Iris pigment epithelial cell (primary cell): ENCODE measurements around the gene CD160.
"Not testable (repeated sequence)": the region's sequence is repeated elsewhere in the genome, so short reads cannot be mapped to it uniquely, and the experiment has no call there.

ENCODE experiments used
- DNase-seq: peaks from one replicate; pipeline ENCODE4 v3.0.0-alpha.2; 2011; ENCODE audit warnings: low read depth

Gene CD160, protein sequence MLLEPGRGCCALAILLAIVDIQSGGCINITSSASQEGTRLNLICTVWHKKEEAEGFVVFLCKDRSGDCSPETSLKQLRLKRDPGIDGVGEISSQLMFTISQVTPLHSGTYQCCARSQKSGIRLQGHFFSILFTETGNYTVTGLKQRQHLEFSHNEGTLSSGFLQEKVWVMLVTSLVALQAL

DNA sequence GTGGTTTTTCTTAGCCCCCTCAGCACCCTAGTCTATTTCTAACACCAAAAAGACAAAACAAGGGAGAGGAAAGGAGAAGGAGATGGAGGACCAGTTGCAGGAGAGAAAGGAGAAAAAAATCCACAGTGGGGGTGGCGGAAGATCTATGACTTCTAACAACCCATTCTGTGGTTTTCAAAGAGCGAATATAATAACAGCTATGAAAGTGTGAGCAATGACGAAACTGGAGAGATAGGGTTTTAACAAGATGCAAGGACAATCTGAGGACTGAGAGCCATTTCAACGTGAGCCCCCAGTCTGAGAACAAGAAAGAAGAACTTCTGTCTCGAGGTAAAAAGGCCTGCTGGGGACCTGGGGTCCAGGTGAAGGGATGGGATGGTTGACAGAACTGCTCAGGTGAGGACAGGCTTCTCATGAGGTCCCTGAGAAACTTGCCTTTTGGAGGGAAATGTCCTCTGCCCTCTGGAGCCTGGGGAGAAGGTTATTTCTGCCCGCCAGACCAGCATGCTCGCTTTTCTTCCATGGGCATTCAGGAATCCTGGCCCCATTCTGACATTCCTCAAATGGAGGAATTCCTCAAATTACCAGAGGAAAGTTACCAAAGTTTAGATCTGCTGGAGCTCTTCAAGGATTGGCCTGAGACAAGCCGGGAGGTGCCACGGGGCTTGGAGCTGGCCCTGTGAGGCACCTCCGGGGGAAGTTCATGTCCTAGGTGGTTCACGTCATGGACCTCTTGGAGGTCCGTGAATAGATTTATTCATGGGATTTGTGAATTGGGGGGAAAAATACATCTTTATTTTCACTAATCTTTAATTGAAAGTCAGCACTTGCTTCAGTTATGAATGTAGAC is at the start of gene CD160:
Gene CD160, plus strand, starts transcription at position 270 of the 850 bp plus-strand sequence. CDS start 8,829 bp downstream, outside the sequence.
- no peak for DNase-seq

DNA sequence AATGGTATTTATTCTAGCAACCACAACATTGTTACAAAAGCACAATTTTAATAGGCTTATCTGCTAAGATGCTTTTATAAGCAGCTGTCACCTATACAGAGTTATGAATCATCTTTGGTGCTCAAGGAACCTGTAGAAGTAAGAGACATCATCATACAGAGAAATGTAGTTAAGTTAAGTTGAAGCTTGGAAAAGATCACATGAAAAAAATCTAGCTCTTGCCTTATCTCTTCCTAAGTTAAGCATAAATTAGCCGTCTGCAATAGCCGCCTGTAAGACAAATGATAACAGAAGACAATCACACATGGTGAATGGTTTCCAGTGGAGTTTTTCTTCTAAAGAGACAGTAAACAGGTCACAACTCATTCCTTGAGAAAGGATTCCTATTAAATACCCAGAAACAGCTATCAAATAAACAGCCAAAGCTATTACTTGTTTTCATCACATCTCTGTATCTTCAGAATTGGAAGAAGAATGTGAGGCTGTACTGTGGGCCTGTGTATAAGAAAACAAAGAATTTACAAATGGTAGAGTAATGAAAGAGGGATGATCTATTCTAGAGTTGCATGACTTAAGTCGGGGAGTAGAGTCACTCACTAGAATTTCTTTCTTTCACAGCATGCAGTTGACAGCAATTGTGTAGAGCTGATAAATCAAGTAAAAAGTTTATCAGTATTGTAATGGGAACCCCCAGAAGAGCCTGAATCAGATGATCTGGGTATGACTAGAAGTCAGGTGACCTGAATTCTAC is 48.1 kb upstream of the CD160 start:
- DNase-seq = not testable (repeated sequence)

- not testable (repeated sequence) for DNase-seq
Measured at GRCh38 chr1:145673217-145673616, 46.1 kb upstream of the CD160 start.

DNA sequence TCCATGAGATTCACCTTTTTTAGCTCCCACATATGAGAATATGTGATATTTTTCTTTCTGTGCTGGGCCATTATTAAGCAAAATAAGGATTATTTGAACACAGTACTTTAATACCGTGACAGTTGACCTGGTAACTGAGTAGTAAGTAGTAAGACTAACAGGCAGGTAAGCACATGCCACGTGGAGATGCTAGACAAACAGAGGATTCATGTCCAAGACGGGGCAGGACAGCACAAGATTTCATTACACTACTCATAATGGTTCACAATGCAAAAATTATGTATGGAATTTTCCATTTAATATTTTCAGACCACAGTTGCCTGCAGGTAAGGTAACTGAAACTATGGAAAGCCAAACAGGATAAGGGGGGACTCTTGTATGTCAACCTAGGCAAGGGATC is 34.4 kb upstream of the CD160 start:
- DNase-seq = not testable (repeated sequence)

GRCh38 chr1:145686078-145686477 is 33.2 kb upstream of the CD160 start:
- not testable (repeated sequence) for DNase-seq

DNA sequence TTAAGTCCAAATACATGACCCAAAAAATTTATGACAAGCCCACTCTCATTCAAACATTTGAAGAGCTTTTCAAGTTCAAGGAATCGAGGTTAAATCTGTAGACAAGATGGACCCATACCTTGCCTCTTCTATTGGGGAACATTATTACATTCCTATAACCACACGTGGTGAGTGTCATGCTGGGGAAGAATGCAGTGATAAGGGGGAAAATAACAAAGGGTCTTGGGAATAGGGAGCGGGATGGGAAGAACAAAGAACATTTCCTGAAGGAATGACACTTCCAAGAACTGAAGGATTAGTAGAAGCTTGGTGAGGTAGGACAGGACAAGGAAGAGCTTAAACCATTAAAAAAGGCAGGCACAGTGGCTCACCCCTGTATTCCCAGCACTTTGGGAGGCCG is 31.0 kb upstream of the CD160 start:
- DNase-seq = no peak

DNA sequence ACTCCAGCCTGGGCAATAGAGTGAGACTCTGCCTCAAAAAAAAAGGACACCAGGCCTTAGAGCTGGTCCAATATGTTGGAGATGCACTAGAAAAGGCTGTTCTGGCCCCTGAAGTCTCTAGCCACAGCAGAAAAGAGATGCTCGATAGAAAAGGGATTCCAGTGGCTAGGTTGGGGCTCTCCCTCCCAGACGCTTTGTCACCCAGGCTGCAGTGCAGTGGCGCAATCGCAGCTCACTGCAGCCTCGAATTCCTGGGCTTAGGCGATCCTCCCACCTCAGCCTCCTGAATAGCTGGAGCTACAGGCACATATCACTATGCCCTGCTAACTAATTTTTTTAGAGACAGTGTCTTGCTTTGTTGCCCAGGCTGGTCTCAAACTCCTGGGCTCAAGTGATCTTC is 30.4 kb upstream of the CD160 start:
- DNase-seq = no peak

- DNase-seq = peak; percentile 18
Measured at GRCh38 chr1:145689922-145690321, 29.4 kb upstream of the CD160 start.

DNA sequence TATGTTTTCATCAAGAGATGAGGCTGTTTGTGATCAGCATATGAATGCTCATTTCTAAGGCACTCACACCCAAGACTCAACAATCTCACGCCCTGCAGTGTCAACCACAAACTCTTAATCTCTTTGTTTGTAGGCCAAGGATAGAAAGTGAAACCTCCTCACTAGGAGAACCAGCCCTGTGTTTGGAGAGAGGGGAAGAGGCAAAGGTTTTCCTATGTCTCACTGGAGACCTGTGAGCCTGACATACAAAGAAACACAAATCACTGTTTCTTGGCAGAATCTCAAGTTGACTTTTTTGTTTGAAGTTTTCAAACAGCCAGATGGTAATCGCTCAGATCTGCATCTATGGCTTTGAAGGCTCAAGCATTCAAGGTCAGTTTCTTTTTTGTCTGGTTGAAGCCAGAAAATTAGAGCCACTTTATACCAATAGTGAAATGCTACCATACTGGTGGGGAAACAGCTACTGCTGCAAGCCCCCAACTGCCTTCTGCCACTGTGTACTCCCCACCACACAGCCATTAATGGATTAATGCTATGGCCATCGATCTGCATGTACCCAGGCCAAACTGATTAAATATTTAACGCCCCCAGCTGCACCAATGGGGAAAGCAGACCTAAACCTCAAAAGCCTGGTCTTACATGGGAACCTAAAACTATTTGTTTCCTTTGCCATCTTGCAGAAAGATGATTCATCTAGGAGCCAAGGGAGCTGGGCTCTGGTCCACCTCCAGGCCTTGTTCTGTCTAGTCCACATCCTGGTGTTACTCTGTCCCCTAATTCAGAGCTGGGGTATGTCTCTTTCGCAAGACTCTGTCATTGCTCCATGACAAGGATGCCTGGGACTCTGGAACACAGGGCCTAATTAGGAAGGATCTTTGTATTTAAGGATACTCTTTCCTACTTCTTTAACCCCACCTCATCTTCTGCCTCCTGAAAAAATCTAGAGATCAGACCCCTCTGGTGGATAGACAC is 28.4 kb upstream of the CD160 start:
- peak; percentile 89 for DNase-seq

DNA sequence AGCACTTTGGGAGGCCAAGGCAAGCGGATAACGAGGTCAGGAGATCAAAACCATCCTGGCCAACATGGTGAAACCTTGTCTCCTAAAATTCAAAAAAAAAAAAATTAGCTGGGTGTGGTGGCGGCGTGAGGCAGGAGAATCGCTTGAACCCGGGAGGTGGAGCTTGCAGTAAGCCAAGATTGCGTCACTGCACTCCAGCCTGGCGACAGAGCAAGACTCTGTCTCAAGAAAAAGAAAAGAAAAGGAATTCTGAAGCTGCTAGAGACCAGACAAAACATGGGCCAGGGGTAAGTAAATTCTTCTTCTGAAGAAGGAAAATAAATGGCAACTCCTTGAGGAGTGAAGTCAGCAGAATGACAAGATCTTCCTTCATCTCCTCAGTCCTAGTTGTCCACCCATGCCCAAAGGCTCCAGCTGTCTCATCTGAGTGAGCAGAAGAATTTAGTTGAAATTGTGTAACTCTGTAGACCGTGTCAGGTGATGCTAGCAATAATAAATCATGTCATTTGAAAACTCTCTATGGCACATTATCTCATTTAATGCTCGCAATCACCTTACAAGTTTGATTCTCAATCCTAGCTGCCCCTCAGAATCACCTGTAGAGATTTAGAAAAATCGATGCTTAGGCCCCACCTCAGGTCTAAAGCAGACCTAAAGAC is 26.4 kb upstream of the CD160 start:
- peak; percentile 14 for DNase-seq

GRCh38 chr1:145695821-145696629 is 23.3 kb upstream of the CD160 start:
- DNase-seq = no peak

DNA sequence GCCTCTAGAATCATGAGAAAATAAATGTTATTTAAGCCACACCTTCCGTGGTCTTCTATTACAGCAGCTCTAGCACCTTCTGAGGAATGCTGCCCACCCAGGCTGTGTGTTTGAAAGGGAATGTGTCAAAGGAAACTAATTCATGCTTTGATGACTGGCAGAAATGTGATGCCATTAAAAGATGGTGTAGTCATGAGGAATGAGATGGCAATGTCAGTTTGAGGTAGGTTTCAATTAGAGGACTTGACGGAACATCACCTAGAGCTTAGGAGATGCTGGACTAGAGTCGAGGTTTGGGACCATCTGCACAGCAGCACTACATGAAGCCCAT is 22.7 kb upstream of the CD160 start:
- DNase-seq = no peak

- DNase-seq = peak; percentile 70
Measured at GRCh38 chr1:145701306-145701862, 17.9 kb upstream of the CD160 start.

- no peak for DNase-seq
Measured at GRCh38 chr1:145702052-145702451, 17.2 kb upstream of the CD160 start.

DNA sequence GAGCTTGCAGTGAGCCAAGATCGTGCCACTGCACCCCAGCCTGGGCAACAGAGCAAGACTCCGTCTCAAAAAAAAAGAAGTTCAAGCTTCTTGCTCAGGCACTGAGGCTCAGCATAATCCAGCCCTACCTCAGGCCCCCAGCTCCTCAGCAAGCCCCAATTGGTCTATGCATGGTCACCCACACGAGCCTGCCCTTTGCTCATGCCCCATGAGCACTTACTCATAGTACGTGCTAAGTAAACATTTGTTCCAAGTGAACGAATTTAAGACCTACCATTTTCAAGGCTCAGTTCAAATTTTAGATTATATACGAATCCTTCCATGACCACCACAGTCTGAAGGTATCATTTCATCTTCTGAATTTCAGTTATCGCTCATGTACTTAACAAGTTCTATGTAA is 16.5 kb upstream of the CD160 start:
- DNase-seq = no peak

GRCh38 chr1:145705622-145706021 is 13.7 kb upstream of the CD160 start:
- no peak for DNase-seq

DNA sequence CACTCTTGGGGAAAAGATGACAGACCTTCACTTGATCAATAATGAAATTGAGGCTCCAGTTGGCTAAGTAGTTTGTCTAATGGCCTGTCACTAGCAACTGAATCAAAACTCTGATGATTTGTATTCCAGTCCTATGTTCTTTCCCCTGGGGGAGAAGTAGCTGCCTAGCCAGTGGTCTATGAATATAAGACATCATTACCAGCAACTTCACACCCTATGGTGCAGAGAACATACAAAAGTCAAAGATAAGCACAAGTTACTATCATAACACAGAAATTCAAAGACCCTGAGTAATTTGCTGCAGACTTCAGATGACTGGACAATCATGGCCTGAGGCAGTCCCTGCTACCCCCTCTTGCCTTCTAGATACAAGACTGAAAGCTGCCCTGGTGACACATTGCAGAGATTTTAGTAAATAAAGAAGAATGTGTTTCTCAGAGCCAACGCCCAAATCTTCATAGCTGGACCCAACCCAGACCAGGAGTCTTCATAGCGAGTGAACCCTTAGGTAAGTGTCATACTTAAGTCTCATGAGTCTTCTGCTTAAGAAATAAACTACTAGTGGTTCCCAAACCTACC is 13.1 kb upstream of the CD160 start:
- peak; percentile 45 for DNase-seq

DNA sequence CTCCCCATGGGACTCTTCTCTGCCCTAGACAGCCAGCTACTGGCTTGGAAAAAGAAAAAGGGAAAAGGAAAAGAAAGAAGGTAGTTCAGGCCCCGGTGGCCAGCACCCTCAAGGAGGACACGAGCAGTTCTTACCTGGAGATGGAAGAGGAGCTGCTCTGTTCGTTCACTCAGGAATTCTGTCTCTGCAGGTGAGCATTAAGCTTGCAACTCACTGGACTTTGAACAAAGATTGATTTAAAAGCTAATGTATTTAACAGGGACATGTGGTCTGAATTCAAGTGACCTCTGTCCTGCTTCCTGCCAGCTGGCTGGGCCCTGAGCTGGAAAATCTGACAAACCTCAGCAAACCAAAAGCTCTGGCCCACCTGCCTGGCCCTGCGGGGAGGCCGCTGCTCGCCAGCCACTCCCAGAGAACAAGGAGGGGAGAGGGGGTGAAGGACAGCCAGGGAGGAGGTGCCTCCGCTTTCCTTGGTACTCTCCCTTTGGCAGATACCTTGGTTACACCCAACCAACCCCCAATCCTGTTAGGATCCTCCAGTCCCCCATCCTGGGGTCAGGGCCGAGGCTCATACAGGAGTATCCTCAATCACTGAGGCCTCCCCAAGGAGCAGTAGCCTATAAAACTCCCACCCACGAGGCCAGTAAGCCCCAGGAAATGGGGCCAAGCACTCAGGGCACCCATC is 12.0 kb upstream of the CD160 start, which contains the start of gene PDZK1:
Gene PDZK1, minus strand, starts transcription at position 186 of the 685 bp plus-strand sequence. CDS start 19,347 bp downstream, outside the sequence.
- DNase-seq = no peak

GRCh38 chr1:145708063-145708462 is 11.2 kb upstream of the CD160 start:
- DNase-seq = peak; percentile 34
